HepG2 (cell line): ENCODE results near the gene VWA3A. TPM values are rescaled to one million over a fixed set of nuclear protein-coding genes. Genes with fewer than 3 reads are reported as not detected.
A peak's percentile ranks its signal among the peaks of the same experiment; 100 is the strongest.

Source experiments
- ATRX ChIP-seq: sonication (generic); formaldehyde crosslinking; IDR thresholded peaks from 2 replicates; pipeline ENCODE4 v1.4.0; 2020; ENCODE audit warnings: missing genetic modification reagents, borderline replicate concordance
- NCOA2 ChIP-seq: sonication (generic); formaldehyde crosslinking; IDR thresholded peaks from 2 replicates; pipeline ENCODE4 v1.8.0; 2022; ENCODE audit warnings: inconsistent platforms
- NR2F2 ChIP-seq: IDR thresholded peaks from 2 replicates; pipeline ENCODE4 v1.6.1; 2012; ENCODE audit warnings: low read depth, inconsistent platforms, borderline replicate concordance
- POGK ChIP-seq: sonication (generic); formaldehyde crosslinking; conservative IDR thresholded peaks from 2 replicates; pipeline ENCODE4 v1.8.0; 2022; ENCODE audit warnings: mild to moderate bottlenecking, moderate library complexity, missing genetic modification reagents
- RELA ChIP-seq: sonication (generic); formaldehyde crosslinking; IDR thresholded peaks from 2 replicates; pipeline ENCODE4 v1.4.0; 2020; ENCODE audit warnings: missing genetic modification reagents
- SAFB2 ChIP-seq: sonication (generic); formaldehyde crosslinking; IDR thresholded peaks from 2 replicates; pipeline ENCODE4 v1.5.1; 2020; ENCODE audit warnings: missing genetic modification reagents, low read depth, mild to moderate bottlenecking, borderline replicate concordance
- TCF12 ChIP-seq, 2 experiments: fragments of 450-650 bp in 1 of 2; sonication (generic) in 1 of 2; formaldehyde crosslinking in 1 of 2; IDR thresholded peaks; 2 replicates each; pipeline versions ENCODE4 v1.6.1 to v1.8.0; 2017 to 2022; ENCODE audit warnings: antibody characterized with exemption in 1 of 2, mild to moderate bottlenecking in 1 of 2, missing genetic modification reagents in 1 of 2, moderate library complexity in 1 of 2
- TSC22D2 ChIP-seq: sonication (generic); formaldehyde crosslinking; IDR thresholded peaks from 2 replicates; pipeline ENCODE4 v1.5.1; 2020; ENCODE audit warnings: missing genetic modification reagents, mild to moderate bottlenecking, borderline replicate concordance
- ZFP90 ChIP-seq: sonication (generic); formaldehyde crosslinking; IDR thresholded peaks from 2 replicates; pipeline ENCODE4 v1.8.0; 2022; ENCODE audit warnings: missing genetic modification reagents, mild to moderate bottlenecking, inconsistent platforms, borderline replicate concordance
- ZNF20 ChIP-seq: sonication (generic); formaldehyde crosslinking; IDR thresholded peaks from 2 replicates; pipeline ENCODE4 v1.4.0; 2020; ENCODE audit warnings: mild to moderate bottlenecking, moderate library complexity, missing genetic modification reagents
- ZNF451 ChIP-seq: sonication (generic); formaldehyde crosslinking; IDR thresholded peaks from 2 replicates; pipeline ENCODE4 v1.5.0; 2020; ENCODE audit warnings: mild to moderate bottlenecking, missing genetic modification reagents
- ZNF563 ChIP-seq: sonication (generic); formaldehyde crosslinking; IDR thresholded peaks from 2 replicates; pipeline ENCODE4 v1.8.0; 2022; ENCODE audit warnings: mild to moderate bottlenecking, moderate library complexity, missing genetic modification reagents
- ZNF704 ChIP-seq: sonication (generic); formaldehyde crosslinking; IDR thresholded peaks from 2 replicates; pipeline ENCODE4 v1.8.1; 2023; ENCODE audit warnings: mild to moderate bottlenecking, inconsistent platforms, moderate library complexity, missing genetic modification reagents, borderline replicate concordance
- polyA plus RNA-seq, 8 experiments: library from polyadenylated mRNA; depleted of rRNA in 3 of 8; stranded (reverse) in 7 of 8; unstranded in 1 of 8; fragments of >200 nt; fragmentation: Illumina TruSeq in 4 of 8; extraction: Trizol in 4 of 8; gene quantifications; 2 replicates each; pipeline versions ENCODE4 v1.2.1 to v1.2.3, GENCODE V29; 2011 to 2016; ENCODE audit warnings: low read depth in 4 of 8, missing spikeins in 1 of 8, mixed read lengths in 1 of 8; ENCODE audit not compliant: insufficient read depth in 1 of 8
- total RNA-seq, 5 experiments: library from RNA; depleted of rRNA; stranded (reverse); fragments of >200 nt; fragmentation: Illumina TruSeq; extraction: Trizol; gene quantifications; 2 replicates each; pipeline ENCODE4 v1.2.3, GENCODE V29; 2016; ENCODE audit warnings: low read depth in 1 of 5
- TF ChIP-seq, protein P1 (sequence below): sonication (generic); formaldehyde crosslinking; IDR thresholded peaks from 2 replicates; pipeline ENCODE4 v1.4.0; 2020; ENCODE audit warnings: missing genetic modification reagents, borderline replicate concordance
- TF ChIP-seq, protein P2 (sequence below): sonication (generic); formaldehyde crosslinking; IDR thresholded peaks from 2 replicates; pipeline ENCODE4 v1.8.0; 2022; ENCODE audit warnings: mild to moderate bottlenecking, missing genetic modification reagents, moderate library complexity
- TF ChIP-seq, protein P3 (sequence below): sonication (generic); formaldehyde crosslinking; IDR thresholded peaks from 2 replicates; pipeline ENCODE4; 2020; ENCODE audit warnings: missing genetic modification reagents, mild to moderate bottlenecking, borderline replicate concordance
- TF ChIP-seq, protein P4 (sequence below): sonication (generic); formaldehyde crosslinking; IDR thresholded peaks from 2 replicates; pipeline ENCODE4 v1.4.0; 2020; ENCODE audit warnings: missing genetic modification reagents

VWA3A gene
- total and polyA plus RNA-seq, 2 of the 13 experiments (the other 11 are each of a cell fraction or from before 2014, with no cell fraction given) = 0.03 to 0.07 TPM

DNA sequence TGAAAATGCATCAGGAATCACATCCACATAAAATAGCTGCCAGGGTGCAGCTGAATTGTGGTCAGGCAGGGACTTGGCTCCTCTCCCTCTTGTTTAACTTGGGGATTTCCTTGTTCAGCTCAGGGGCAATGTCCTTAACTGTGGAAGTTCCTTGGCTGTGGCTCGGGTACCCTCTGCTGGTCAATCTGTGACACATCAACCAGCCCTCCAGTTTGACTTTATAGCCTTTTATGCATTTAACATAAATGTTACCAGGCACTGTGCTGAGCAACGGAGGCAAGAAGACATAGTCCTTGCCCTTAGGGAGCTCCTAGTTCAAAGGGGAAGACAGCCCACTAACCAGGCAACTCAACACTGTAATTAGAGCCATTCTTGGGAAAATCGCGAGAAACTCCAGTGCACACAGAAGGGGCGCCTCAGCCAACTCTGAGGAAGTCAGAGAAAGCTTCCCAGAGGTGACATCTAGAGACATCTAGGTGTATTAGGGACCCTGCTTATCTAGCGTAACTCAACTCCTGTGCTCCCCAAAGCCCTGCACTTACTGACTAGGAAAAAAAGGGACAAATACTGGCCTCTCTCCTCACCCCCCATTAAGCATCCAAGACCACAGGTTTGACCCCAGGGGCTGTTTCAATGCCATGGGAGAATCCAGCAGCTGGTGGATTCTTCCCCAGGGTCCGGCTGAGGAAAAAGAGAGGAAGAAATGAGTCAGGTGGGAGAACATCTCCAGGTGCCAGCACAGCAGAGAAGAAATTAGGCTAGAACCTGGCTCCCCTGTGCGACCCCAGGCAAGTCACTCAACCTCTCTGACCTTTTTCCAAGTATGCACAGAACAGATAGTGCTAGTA is 96.5 kb downstream of the VWA3A start (continued):
- TF ChIP-seq POGK (CRISPR knock-in tag) = no peak
- no peak for TF ChIP-seq SAFB2
- peak; percentile 77; the same call in 1 of the 2 replicates for TF ChIP-seq RELA
- TF ChIP-seq, protein P1, sequence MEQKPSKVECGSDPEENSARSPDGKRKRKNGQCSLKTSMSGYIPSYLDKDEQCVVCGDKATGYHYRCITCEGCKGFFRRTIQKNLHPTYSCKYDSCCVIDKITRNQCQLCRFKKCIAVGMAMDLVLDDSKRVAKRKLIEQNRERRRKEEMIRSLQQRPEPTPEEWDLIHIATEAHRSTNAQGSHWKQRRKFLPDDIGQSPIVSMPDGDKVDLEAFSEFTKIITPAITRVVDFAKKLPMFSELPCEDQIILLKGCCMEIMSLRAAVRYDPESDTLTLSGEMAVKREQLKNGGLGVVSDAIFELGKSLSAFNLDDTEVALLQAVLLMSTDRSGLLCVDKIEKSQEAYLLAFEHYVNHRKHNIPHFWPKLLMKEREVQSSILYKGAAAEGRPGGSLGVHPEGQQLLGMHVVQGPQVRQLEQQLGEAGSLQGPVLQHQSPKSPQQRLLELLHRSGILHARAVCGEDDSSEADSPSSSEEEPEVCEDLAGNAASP (CRISPR knock-in tag) = peak; percentile 75; the same call in 1 of the 2 replicates
- TF ChIP-seq ZNF704 (CRISPR knock-in tag) = 0 out of 2 replicates have a peak, but pooled peaks have one; percentile 68
- TF ChIP-seq ZNF451 (CRISPR knock-in tag) = peak; percentile 68; the same call in 1 of the 2 replicates
- TF ChIP-seq TCF12 (IDR thresholded peaks at IDR 0.05) = no peak
- TF ChIP-seq TCF12 (CRISPR knock-in tag; IDR thresholded peaks at IDR 0.05) = no peak
- no peak for TF ChIP-seq ZNF563 (CRISPR knock-in tag)
- TF ChIP-seq, protein P2, sequence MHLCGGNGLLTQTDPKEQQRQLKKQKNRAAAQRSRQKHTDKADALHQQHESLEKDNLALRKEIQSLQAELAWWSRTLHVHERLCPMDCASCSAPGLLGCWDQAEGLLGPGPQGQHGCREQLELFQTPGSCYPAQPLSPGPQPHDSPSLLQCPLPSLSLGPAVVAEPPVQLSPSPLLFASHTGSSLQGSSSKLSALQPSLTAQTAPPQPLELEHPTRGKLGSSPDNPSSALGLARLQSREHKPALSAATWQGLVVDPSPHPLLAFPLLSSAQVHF (CRISPR knock-in tag) = no peak
- TF ChIP-seq, protein P3, sequence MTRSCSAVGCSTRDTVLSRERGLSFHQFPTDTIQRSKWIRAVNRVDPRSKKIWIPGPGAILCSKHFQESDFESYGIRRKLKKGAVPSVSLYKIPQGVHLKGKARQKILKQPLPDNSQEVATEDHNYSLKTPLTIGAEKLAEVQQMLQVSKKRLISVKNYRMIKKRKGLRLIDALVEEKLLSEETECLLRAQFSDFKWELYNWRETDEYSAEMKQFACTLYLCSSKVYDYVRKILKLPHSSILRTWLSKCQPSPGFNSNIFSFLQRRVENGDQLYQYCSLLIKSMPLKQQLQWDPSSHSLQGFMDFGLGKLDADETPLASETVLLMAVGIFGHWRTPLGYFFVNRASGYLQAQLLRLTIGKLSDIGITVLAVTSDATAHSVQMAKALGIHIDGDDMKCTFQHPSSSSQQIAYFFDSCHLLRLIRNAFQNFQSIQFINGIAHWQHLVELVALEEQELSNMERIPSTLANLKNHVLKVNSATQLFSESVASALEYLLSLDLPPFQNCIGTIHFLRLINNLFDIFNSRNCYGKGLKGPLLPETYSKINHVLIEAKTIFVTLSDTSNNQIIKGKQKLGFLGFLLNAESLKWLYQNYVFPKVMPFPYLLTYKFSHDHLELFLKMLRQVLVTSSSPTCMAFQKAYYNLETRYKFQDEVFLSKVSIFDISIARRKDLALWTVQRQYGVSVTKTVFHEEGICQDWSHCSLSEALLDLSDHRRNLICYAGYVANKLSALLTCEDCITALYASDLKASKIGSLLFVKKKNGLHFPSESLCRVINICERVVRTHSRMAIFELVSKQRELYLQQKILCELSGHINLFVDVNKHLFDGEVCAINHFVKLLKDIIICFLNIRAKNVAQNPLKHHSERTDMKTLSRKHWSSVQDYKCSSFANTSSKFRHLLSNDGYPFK (CRISPR knock-in tag) = no peak
- TF ChIP-seq NCOA2 (CRISPR knock-in tag) = no peak
- TF ChIP-seq, protein P4, sequence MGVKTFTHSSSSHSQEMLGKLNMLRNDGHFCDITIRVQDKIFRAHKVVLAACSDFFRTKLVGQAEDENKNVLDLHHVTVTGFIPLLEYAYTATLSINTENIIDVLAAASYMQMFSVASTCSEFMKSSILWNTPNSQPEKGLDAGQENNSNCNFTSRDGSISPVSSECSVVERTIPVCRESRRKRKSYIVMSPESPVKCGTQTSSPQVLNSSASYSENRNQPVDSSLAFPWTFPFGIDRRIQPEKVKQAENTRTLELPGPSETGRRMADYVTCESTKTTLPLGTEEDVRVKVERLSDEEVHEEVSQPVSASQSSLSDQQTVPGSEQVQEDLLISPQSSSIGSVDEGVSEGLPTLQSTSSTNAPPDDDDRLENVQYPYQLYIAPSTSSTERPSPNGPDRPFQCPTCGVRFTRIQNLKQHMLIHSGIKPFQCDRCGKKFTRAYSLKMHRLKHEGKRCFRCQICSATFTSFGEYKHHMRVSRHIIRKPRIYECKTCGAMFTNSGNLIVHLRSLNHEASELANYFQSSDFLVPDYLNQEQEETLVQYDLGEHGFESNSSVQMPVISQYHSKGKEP (CRISPR knock-in tag) = no peak
- no peak for TF ChIP-seq ZNF20 (CRISPR knock-in tag)
- no peak for TF ChIP-seq TSC22D2 (CRISPR knock-in tag)
- TF ChIP-seq ATRX (CRISPR knock-in tag) = no peak
- no peak for TF ChIP-seq NR2F2
- peak; percentile 79 for TF ChIP-seq ZFP90 (CRISPR knock-in tag)
